ENCODE results near the gene H19. TPM values are rescaled to one million over a fixed set of nuclear protein-coding genes. Genes with fewer than 3 reads are reported as not detected.
A peak's percentile ranks its signal among the peaks of the same experiment; 100 is the strongest.

The H19 gene
- total RNA-seq, 6 experiments from 2014 or later = 0.25 to 0.33 TPM; not detected in 4

GRCh38 chr11:1958367-1958766, 39.3 kb downstream of the H19 start:
- no peaks in the 10 kb centered on the region for H3K4me1 Mint-ChIP-seq (ENCODE audit: low read depth)

GRCh38 chr11:1953489-1954266, 44.0 kb downstream of the H19 start:
- DNase-seq = no peak
- H3K27ac Mint-ChIP-seq = no peak overlapping the region
- peak; percentile 59 for TF ChIP-seq CTCF (IDR thresholded peaks at IDR 0.05)
- H3K4me3 Mint-ChIP-seq = no peak overlapping the region
- no peaks in the 10 kb centered on the region for H3K9me3 Mint-ChIP-seq
- no peaks in the 10 kb centered on the region for H3K27me3 Mint-ChIP-seq (ENCODE audit: insufficient read depth)
- H3K4me1 Mint-ChIP-seq (ENCODE audit: low read depth) = no peaks in the 10 kb centered on the region
- no peaks in the 10 kb centered on the region for H3K36me3 Mint-ChIP-seq (ENCODE audit: low read depth)

More at GRCh38 chr11:1958367-1958766, 39.3 kb downstream of the H19 start:
- no peaks in the 10 kb centered on the region for H3K36me3 Mint-ChIP-seq (ENCODE audit: low read depth)
- no peaks in the 10 kb centered on the region for H3K9me3 Mint-ChIP-seq
- H3K4me3 Mint-ChIP-seq = no peak overlapping the region
- H3K27ac Mint-ChIP-seq = no peak overlapping the region
- H3K27me3 Mint-ChIP-seq (ENCODE audit: insufficient read depth) = no peaks in the 10 kb centered on the region
- TF ChIP-seq CTCF (IDR thresholded peaks at IDR 0.05) = no peak
- no peak for DNase-seq

- H3K4me3 Mint-ChIP-seq = no peak overlapping the region
- no peak for TF ChIP-seq CTCF (IDR thresholded peaks at IDR 0.05)
- no peak for DNase-seq
- H3K4me1 Mint-ChIP-seq (ENCODE audit: low read depth) = no peaks in the 10 kb centered on the region
- no peaks in the 10 kb centered on the region for H3K27me3 Mint-ChIP-seq (ENCODE audit: insufficient read depth)
- no peak overlapping the region for H3K27ac Mint-ChIP-seq
- no peaks in the 10 kb centered on the region for H3K9me3 Mint-ChIP-seq
- H3K36me3 Mint-ChIP-seq (ENCODE audit: low read depth) = no peaks in the 10 kb centered on the region
Observed at GRCh38 chr11:1952806-1953482, 44.7 kb downstream of the H19 start.

GRCh38 chr11:1949922-1950321, 47.7 kb downstream of the H19 start:
- TF ChIP-seq CTCF (IDR thresholded peaks at IDR 0.05) = no peak
- DNase-seq = no peak
- H3K9me3 Mint-ChIP-seq = no peaks in the 10 kb centered on the region
- no peak overlapping the region for H3K4me3 Mint-ChIP-seq
- H3K27me3 Mint-ChIP-seq (ENCODE audit: insufficient read depth) = no peaks in the 10 kb centered on the region
- H3K27ac Mint-ChIP-seq = no peak overlapping the region
- no peaks in the 10 kb centered on the region for H3K4me1 Mint-ChIP-seq (ENCODE audit: low read depth)
- no peaks in the 10 kb centered on the region for H3K36me3 Mint-ChIP-seq (ENCODE audit: low read depth)

- H3K27me3 Mint-ChIP-seq (ENCODE audit: insufficient read depth) = no peaks in the 10 kb centered on the region
Observed at GRCh38 chr11:1949302-1949701, 48.3 kb downstream of the H19 start.

More at GRCh38 chr11:1949302-1949701, 48.3 kb downstream of the H19 start:
- no peak for DNase-seq
- no peak overlapping the region for H3K4me3 Mint-ChIP-seq
- no peak overlapping the region for H3K27ac Mint-ChIP-seq
- H3K9me3 Mint-ChIP-seq = no peaks in the 10 kb centered on the region
- no peaks in the 10 kb centered on the region for H3K4me1 Mint-ChIP-seq (ENCODE audit: low read depth)
- TF ChIP-seq CTCF (IDR thresholded peaks at IDR 0.05) = no peak
- H3K36me3 Mint-ChIP-seq (ENCODE audit: low read depth) = no peaks in the 10 kb centered on the region

All from HFFc6 (cell line).